ENCODE measurements around the gene NINJ2.

DNA sequence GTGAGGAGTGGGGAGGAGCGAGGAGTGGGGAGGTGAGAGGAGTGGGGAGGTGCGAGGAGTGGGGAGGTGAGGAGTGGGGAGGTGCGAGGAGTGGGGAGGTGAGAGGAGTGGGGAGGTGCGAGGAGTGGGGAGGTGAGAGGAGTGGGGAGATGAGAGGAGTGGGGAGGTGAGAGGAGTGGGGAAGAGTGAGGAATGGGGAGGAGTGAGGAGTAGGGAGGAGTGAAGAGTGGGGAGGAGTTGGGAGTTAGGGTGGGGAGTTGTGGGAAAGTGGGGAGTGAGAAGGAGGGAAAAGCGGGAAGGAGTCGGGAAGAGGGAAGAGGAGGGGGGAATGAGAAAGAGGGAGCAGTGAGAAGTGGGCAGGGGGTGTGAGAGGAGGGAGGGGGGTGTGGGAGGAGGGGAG lies 117.4 kb downstream of the NINJ2 start:
- no peak for TF ChIP-seq POLR2A (IDR thresholded peaks at IDR 0.05)
- TF ChIP-seq EP300 (IDR thresholded peaks at IDR 0.05): no peak
- TF ChIP-seq, protein P1, sequence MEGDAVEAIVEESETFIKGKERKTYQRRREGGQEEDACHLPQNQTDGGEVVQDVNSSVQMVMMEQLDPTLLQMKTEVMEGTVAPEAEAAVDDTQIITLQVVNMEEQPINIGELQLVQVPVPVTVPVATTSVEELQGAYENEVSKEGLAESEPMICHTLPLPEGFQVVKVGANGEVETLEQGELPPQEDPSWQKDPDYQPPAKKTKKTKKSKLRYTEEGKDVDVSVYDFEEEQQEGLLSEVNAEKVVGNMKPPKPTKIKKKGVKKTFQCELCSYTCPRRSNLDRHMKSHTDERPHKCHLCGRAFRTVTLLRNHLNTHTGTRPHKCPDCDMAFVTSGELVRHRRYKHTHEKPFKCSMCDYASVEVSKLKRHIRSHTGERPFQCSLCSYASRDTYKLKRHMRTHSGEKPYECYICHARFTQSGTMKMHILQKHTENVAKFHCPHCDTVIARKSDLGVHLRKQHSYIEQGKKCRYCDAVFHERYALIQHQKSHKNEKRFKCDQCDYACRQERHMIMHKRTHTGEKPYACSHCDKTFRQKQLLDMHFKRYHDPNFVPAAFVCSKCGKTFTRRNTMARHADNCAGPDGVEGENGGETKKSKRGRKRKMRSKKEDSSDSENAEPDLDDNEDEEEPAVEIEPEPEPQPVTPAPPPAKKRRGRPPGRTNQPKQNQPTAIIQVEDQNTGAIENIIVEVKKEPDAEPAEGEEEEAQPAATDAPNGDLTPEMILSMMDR (IDR thresholded peaks at IDR 0.05): no peak

Measured in sigmoid colon (tissue), 4 donors.